CD4-positive, alpha-beta T cell treated with Interleukin-15 for 4 hours (primary cell): ENCODE data around the gene SRSF6.
"Not testable (repeated sequence)": the region's sequence is repeated elsewhere in the genome, so short reads cannot be mapped to it uniquely, and the experiment has no call there.

Experiments
- DNase-seq: peaks from one replicate; pipeline ENCODE4 v3.0.0-alpha.2; 2020; ENCODE audit warnings: low spot score

SRSF6 gene

GRCh38 chr20:43477193-43477592, 19.5 kb downstream of the SRSF6 start:
- DNase-seq: no peak

GRCh38 chr20:43477619-43478018, 19.9 kb downstream of the SRSF6 start:
- DNase-seq: no peak

GRCh38 chr20:43490038-43490437, 32.3 kb downstream of the SRSF6 start:
- DNase-seq: no peak

GRCh38 chr20:43492101-43492500, 34.4 kb downstream of the SRSF6 start:
- DNase-seq: no peak

GRCh38 chr20:43495388-43495787, 37.7 kb downstream of the SRSF6 start:
- no peak for DNase-seq

GRCh38 chr20:43502021-43502420, 44.3 kb downstream of the SRSF6 start:
- not testable (repeated sequence) for DNase-seq

GRCh38 chr20:43506238-43506637, 48.5 kb downstream of the SRSF6 start:
- DNase-seq: no peak

GRCh38 chr20:43507150-43508080, 49.7 kb downstream of the SRSF6 start, which contains the start of gene L3MBTL1:
L3MBTL1 (plus strand) TSS chr20:43507697; CDS start chr20:43513504, 5,807 bp downstream.
- DNase-seq: no peak

GRCh38 chr20:43508106-43508505, 50.4 kb downstream of the SRSF6 start:
- no peak for DNase-seq

GRCh38 chr20:43508604-43509040, 50.9 kb downstream of the SRSF6 start:
- DNase-seq: no peak

GRCh38 chr20:43511879-43512278, 54.2 kb downstream of the SRSF6 start:
- no peak for DNase-seq

- no peak for DNase-seq
Observed at GRCh38 chr20:43513372-43513930, 55.8 kb downstream of the SRSF6 start.
